CD4-positive, alpha-beta T cell treated with Interleukin-10 for 1 hour (primary cell): ENCODE measurements around the gene HDAC4.
A peak's percentile ranks its signal among the peaks of the same experiment; 100 is the strongest.

ENCODE experiments used
- DNase-seq: peaks from one replicate; pipeline ENCODE4 v3.0.0-alpha.2; 2020

HDAC4 gene

DNA sequence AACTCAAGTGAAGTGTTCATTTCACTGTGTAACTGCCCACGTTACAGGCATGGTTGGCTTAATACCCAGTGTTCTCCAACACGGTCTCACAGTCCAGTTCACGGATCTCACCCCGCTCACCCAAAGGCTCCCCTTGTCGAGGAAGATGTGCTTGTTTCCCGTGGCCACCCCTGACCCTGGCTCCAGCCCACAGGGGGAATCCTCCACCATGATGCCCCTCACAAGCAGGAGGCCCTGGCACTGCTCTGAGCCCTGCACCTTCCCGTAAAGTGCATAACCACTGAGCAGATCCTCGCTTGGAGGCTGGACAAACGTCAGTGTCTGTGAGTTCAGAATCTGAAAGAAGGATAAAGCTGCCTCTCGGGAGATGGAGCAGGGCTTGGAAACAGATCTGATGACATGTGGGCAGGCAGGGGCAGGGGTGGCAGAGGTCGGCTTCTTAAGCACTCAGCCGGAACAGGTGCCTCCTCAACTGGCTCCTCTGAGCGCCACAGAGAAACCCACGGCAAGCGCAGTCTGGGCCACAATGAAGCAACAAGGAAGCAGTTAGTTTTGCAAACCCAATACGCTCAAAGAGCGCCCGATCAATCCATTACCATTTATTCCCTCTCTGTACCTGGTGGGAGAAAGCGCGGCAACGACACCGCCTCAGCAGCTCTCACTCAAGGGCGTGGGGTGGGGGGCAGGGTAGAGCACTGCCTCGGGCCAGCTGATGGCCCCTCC is 17.6 kb downstream of the HDAC4 start:
- DNase-seq, result no peak

DNA sequence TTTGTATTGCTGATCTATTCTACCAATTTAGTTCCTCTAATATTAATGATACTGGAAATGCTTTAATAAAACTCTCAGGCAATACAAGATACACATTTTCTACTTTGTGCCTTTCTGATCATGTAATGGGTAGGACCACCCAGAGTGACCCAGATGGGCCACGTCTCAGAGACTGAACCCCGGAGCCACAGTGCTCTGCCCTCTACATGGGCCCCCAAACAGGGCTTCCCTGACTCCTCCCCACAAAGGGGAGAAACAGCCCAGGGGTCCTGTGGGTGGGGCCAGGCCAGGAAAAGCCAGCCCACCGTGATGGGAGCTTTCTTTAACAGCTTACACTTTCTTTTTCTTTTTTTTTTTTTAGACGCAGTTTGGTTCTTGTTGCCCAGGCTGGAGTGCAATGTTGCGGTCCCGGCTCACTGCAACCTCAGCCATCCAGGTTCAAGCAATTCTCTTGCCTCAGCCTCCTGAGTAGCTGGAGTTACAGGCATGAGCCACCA is 18.4 kb downstream of the HDAC4 start:
- no peak for DNase-seq

DNA sequence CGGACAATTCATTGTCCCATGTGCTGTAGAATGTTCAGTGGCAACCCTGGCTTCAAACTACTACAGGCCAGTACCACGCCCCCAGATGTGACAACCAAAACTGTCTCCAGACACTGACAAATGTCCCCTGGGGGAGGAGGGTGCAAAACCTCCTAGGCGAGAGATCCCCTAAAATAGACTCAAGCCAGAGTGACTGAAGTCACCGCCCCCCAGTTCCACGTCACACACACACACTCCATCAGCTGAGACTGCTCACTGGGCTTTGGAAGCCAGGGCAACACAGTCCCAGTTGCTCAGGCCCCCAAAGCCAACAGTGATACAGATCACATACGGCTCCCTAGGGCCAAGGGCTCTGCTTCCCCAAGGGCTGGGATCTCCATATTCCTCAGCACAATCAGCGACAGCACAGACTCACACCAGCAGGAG is 19.1 kb downstream of the HDAC4 start:
- DNase-seq, result peak; percentile 19

DNA sequence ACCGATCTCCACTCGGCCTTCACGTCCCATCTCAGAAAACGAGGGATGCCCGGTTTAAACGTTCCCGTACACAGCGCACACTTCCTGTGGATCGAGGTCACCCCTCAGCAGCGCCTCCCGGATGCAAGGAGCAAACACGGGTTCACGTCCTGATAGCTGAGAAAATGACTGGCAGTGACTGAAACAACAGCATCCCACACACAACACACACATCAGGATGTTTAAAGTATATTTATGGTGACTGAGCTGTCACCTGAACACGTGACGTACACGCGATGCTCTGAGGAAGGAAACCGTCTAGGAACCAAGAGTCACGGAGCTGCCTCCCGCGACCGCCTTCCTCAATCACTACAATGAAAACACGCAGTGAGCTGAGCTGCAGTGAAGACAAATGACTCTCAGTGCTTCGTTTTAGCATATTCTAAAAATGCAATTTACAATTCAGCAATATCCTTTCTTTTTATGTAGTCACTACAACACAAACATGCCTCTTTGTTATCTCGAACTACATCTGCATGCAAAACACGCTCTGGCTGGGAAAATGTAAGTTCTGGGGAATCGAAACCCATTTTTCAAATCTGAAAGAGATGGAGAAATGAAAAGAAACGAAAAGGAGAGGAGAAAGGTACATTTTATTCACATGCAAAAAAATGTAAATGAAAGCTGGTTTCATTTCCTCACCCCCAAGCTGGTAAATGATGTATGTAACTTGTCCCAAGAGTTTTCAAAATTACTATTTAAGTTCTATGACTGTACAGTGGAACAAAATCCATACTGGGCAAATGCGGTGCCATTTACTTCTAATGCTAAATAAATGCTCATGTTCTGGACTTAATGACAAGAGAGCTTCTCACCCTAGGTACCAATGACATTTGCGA is 19.8 kb downstream of the HDAC4 start:
- peak; percentile 74 for DNase-seq

DNA sequence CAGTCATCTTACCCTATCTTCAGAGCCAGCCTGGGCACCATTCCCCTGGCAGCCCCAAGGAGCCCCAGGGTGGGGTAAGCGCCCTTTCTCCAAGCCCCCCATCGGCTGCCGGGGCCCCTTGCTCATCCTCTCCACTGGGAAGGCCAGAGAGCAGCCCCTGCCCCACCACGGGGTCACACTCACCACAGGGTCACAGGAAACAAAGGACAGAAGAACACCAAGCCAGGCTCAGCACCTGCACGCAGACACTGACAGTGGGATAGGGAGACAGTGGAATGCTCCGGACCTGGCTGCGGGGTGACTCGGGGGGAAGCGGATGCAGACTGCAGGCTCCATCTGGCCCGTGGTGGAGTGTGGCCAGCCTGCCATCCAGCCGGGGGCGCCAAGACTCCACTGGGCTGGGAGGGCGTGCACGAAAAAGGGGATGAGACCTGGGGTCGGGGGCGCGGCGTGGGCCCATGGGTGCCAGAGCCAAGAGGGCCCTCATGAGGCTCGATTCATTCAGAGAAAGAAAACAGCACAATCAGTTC is 21.1 kb downstream of the HDAC4 start:
- DNase-seq, result no peak

DNA sequence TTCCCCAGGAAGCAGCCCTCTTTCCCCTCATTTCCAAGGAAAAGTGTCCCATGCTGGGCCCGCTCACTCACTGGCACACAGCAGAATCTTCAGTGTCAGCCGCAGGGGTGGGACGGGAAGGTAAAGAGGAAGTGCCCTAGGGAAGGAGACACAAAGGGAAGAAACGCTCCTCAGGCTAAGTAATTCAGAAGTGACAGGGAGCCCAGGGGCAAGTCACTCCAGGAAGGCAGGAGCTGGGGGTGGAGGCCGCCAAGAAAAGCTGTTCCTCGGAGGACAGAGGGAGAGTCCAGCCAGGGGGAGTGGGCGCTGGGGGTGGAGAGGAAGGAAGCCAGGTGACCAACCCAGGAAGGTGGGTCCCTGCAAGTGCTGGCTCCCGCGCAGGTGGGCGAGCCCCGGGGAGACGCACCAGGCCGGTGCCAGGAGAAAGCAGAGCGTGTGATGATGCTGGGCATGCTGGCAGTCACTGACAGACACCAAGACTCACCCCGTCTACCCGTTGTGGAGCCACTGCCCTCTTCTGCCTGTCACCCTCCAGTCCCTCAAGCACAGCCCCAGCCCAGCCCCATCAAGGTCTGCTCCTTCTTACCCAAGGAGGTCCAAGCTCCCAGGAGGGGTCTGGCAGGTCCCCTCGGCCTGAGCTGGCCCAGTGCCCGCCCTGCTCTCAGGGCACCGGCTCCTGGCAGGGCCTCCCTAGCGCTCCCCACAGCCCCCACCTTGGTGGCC is 21.7 kb downstream of the HDAC4 start:
- no peak for DNase-seq

DNA sequence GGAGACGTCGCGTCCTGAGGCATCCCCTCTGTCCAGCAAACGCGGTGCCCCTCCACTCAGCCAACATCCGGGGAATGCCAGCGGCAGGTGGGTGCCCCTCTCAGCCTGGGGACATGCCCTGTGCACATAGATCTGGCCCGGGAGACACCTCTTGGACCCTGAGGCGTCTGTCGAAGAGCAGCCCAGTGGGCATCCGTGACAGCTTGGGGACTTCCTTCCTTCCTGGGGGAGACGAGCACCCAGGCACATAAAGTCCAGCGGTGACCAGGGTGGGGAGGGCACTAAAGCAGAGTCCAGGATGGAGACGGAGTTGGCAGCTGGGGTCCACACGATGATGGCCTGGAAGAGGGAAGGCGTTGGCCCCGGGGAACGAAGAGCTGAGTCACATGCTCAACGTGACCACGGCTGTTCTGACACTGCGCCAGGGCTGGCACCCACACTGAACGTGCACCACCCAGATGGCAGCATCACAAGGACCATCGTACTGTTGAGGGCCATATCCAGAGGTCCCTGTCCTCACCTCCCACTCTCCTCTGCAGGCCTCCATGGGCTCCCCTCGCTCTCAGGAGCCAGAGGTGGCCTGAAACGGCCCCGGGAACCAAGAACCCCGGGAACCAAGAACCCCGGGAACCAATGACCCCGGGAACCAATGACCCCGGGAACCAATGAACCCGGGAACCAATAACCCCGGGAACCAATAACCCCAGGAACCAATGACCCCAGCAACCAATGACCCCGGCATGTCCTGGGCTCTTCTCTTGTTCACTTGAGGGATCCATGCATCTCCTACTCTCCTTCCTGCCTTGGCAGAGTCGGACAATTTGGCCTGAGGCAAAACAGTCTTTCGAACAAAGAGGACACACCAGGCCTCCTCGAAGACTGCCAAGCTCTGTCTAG is 22.6 kb downstream of the HDAC4 start:
- DNase-seq, result no peak

DNA sequence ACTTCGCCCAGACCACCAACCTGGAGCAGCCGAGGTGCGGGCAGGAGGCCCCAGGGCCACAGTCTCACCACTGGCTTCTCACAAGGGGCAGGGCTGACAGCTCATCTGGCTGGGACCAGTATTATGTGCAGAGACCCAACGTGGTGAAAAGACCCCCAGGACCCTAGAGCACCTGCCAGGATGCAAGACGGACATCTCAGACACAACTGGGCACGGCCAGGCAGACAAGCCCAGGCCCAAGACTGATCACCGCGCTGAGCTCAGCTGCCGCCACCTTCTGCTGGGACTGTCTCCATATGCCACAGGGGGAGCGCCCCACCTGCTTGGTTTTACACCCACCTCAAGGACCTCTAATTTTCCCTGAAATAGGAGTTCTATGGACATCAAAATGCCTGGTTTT is 23.2 kb downstream of the HDAC4 start:
- DNase-seq, result no peak

DNA sequence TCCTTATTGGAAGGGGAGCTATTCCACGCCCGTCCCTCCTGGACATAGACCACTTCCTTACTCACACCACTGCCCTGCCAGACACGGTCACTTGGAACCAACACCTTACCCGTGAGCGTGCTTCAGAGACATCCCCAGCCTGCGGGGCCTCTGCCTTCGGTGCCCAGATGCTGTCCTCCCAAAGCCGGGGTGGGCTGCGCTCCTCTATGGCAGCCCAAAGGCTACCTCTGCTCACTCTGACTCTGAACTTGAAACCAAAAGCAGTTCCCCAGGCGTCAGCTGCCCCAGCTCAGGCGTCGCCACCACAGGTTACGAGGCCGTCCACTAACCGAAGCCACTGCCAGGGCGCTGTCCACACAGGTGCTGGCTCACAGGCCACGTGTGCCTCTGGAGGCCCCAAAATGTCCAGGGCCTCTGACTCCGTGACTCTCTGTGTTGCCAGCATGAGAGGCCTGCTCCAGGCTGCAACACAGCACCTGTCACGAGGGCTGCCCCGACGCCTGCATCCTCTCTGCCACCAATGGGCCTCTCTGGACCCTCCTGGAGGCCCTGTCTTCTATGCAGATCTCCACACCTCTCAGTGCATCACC is 23.8 kb downstream of the HDAC4 start:
- DNase-seq, result no peak

DNA sequence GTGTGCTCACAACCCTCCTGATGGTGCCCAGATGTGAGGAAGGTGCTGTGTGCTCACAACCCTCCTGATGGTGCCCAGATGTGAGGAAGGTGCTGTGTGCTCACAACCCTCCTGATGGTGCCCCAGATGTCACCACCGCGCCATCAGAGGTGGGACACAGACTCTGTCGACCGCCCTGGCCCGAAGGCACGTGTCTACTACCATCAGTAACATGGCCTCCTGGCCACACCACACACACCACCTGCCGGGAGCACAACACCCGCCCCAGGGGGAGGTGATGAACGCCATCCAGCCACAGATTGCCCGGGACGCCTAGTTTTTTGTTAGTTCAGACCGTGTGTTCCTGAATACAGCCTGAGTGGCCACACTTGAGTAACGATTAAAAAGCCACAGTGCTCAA is 24.5 kb downstream of the HDAC4 start:
- no peak for DNase-seq

DNA sequence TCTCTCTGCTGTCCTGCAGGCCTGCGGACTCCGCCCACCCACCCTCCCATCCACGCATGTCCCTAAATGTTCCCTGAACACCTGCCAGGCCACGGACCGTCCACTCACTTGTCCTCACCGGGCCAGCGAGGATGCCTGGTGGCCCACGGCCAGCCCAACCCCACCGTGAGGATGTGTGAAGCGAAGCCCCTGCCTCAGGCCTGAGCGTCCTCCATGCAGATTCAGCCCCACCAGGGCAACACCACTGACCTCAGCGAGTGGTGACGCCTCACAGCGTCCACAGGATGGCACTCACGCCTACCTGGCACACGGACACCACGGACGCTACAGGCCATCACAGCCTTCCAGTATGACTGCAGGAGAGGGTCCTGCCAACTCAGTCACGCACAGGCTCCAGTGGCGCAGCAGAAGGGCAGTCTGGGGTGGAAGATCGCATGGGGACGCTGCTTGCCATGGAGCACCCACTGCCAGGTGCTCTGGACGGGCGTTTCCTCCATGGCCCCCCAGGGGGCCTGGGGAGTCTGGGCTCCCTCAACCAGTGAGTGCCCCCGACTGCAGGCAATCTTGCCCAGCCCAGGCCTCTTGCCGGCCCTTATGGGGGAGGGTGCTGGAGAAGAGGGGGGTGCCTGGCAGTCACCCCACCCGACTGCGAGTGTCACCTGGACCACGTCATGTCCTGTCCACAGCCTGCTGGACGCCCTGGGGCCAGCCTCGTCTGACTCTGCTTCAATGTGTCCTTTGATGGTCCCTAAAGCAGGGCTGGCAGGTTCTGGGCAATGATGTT is 25.4 kb downstream of the HDAC4 start:
- DNase-seq, result no peak

DNA sequence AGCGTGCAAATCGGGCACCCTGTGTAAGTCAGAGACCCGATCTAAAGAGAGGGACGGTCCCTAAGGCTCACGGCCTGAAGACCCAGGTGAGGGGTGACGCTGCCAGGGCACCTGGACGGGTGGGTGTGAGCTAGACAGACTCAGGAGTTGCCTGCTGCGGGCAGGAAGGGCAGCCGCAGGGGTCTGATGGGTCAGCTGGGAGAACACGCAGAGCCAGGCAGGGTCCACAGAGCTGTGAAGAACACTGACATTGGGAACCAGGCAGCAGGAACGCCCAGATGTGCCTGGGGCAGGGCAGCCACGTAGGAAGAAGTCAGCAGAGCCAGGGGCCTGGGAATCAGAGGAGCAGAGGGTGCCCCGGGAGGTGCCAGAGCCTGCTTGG is 25.9 kb downstream of the HDAC4 start:
- no peak for DNase-seq

DNA sequence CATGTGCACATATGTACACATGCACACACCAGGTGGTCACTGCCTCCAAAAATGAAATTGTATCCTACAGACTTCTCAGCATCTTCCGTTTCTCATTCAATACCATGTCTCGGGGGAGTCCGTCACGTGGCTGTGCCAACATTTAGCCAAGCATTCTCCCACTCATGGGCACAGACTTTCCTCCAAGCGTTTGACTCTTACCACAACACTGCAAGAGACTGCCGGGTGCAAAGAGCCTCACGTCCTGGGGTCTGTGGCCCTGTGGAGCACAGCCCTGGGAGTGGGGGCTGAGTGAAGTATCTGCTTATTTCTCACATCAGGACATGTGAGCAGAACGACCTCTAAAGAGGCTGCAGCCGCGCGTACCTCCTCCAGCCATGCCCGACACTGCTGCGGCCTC is 28.0 kb downstream of the HDAC4 start:
- DNase-seq, result no peak

DNA sequence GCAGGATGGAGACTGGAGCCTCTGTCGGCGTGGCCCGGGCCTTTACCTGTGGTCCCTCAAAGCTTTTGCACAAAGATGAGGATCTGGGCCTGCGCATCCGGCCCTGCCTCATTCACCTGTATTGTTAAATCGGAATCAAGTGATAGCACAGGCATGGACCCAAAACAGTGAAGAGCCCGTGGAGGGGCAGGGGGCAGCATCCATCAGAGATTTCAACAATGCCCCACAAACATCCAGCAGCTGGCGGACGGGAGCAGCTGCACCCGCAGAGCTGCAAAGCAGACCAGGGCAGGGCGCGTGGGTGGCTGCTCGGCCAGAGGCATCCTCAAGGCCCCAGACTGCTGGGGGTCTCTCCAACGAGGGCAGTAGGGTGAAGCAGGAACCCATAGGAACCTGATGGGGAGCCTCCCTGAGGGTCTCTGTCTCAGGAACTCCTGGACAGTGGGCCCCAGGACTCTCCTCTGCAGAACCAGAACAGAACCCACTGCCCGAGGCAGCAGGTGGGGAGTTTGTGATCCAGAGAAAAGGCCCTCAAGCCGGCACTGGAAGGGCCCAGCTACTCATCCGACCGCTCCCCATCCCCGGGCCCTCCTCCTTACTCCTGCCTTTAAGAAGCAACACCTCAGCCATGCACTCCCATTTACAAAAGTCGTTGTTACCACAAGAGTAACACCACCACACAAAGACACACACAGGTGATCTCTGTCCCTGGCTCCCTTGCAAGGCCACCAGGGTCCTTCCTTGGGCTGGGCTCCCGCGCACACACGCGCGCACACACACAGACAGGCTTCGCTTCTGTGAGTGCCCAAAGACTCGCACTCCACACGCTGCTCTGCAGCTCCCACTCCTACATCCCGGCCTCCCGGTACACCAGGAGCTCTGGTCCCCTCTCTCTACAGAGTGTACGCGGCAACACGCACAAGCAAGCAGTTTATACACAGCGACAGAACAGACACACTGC is 28.8 kb downstream of the HDAC4 start:
- DNase-seq, result no peak

DNA sequence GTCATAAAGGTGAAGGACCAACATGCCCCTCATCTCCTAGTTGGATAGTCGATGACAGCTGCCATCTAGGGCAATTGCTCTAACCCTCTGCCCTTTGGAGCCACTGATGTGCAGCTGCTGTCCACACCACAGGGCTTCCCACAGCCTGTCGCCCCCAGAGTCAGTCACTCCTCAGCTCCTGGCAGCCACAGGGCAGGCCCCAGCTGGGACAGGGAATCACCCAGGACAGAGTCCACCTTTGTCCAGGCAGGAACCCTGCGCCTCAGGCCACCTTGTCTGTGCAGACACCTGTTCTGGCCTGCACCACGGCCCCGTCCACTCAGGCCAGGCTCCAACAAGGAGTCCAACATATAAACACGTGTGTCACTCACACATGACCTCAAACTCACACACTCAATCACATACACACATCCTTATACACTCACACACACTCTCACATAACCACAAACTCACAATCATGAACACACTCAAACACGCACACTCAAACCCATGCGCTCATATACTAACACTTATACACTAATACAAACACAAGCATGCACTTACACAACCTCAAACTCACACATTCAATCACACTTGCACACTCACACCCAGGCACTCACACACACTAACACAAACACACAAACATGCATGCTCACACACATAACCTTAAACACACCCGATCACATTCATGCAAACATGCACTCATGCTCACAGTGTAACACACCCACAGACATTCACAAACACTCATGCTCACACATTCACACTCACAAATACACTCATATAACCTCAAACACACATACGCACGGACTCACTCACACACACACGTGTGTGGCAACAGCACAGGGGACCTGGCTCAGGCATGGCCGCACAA is 29.7 kb downstream of the HDAC4 start:
- DNase-seq, result no peak

DNA sequence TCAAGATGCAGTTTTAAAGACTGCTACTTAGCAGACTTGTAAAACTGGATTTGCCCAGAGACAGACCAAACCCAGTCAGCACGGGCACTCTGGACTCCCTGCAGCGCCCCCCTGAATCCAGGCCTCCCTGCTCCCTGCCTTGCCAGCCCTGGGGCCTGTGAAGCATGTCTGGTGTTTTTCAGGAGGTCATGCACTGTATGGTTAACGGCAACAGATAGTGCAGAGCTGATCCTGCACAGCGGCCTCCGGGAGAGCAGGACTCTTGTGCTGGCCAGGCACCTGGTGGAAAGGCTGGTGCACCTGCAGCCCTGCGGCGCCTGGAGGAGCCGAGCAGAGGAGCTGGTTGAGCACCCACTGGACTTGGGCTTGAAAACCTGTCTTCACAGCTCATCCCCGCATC is 30.4 kb downstream of the HDAC4 start:
- DNase-seq, result no peak

DNA sequence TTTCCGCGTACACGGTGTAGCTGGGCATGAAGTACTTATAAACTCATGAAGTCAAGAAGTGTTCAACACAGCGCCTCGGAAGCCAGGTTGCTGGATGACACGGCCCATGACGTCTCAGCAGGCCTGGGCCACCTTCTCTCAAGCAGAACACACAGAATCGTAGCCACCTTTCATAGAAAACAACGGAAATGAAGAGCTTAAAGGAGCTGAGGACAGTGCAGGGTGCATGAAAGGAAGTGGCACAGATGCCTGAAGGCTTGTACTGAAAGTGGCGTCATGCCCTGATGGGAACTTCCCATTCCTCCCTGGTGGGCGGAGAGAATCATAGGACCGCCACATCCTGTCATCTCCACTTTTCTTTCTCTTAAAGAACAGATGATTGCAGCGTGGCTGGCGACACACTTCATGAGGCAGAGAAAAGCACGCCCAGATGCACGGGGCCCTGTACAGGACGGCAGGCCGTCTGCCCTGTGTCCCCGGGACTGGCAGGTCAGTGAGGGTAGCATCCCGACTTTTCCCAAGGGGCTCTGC is 31.1 kb downstream of the HDAC4 start:
- DNase-seq, result peak; percentile 85

DNA sequence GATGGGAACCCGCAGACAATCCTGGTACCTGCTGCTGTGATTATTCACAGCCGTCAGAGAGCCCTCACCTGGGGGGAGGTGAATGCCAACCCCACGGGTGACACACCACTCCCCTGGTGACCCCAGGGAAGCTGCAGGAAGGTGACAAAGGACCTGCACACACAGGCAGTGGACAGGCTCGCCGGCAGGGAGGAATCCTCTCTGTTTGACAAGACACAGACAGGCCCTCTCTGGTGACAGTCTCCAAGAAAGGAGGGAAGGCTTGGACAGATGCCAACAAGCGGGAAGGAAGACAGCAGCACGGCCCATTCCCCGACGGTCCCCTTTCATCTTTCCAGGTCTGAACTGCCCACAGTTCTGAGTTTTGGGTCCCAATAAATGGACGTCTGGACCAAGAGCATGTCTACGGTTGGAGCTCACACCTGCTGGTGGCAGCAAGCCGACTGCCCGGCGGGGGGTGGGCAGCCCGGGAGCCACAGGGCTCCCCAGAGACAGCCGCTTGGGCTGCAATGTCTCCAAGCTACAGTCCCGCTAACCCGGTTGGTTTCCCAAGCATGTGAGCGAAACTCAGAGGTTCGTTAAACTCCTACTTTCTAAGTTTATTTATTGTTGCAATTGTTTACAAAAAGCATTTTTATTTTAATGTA is 31.8 kb downstream of the HDAC4 start:
- DNase-seq, result no peak
